Nephron (organoid): Measurements from ENCODE around the gene ZNF516.

Experiments used
- H3K27ac Mint-ChIP-seq, 3 experiments: 2 replicates each; pipeline ENCODE4 v1.8.0; 2020; ENCODE audit warnings: mixed read lengths in 3 of 3, mild to moderate bottlenecking in 2 of 3, moderate library complexity in 1 of 3
- H3K27me3 Mint-ChIP-seq: 2 replicates; pipeline ENCODE4 v1.8.0; 2021; ENCODE audit warnings: low read depth, mild to moderate bottlenecking, moderate library complexity, mixed read lengths
- H3K36me3 Mint-ChIP-seq: 2 replicates; pipeline ENCODE4 v1.8.0; 2020; ENCODE audit warnings: low read depth, mixed read lengths
- H3K4me1 Mint-ChIP-seq: 2 replicates; pipeline ENCODE4 v1.8.0; 2020; ENCODE audit warnings: mixed read lengths
- H3K4me3 Mint-ChIP-seq, 3 experiments: 2 replicates each; pipeline ENCODE4 v1.8.0; 2020; ENCODE audit warnings: mild to moderate bottlenecking in 3 of 3, mixed read lengths in 3 of 3, moderate library complexity in 2 of 3
- H3K9me3 Mint-ChIP-seq: 2 replicates; pipeline ENCODE4 v1.8.0; 2020; ENCODE audit warnings: mixed read lengths
- CTCF ChIP-seq, 3 experiments: fragments of 200-600 bp; sonication (generic); IDR thresholded peaks; one replicate each; pipeline ENCODE4 v1.5.0; 2021; ENCODE audit warnings: antibody characterized with exemption in 3 of 3; ENCODE audit not compliant: unreplicated experiment in 3 of 3

Gene ZNF516

GRCh38 chr18:76425146-76426131, 69.6 kb downstream of the ZNF516 start:
- Mint-ChIP-seq H3K27ac (peak overlapping the region; percentile 2 to 23 (median 5)), H3K9me3 (no peaks in the 10 kb centered on the region), H3K36me3 (peaks cover 15% of the 10 kb centered on the region), H3K27me3 (no peaks in the 10 kb centered on the region), H3K4me1 (peaks cover 37% of the 10 kb centered on the region), H3K4me3 (no peak overlapping the region)
- TF ChIP-seq CTCF (IDR thresholded peaks at IDR 0.05; ENCODE audit: unreplicated experiment in 3 of 3), result no peak

GRCh38 chr18:76422838-76423237, 72.2 kb downstream of the ZNF516 start:
- Mint-ChIP-seq H3K27me3 (no peaks in the 10 kb centered on the region), H3K9me3 (no peaks in the 10 kb centered on the region), H3K27ac (no peak overlapping the region), H3K4me3 (no peak overlapping the region), H3K36me3 (peaks cover 7% of the 10 kb centered on the region), H3K4me1 (peaks cover 47% of the 10 kb centered on the region)
- no peak for TF ChIP-seq CTCF (IDR thresholded peaks at IDR 0.05; ENCODE audit: unreplicated experiment in 3 of 3)

- peak overlapping the region; percentile 19 to 75 (median 26) for H3K27ac Mint-ChIP-seq
- H3K27me3 Mint-ChIP-seq, result no peaks in the 10 kb centered on the region
- no peak for TF ChIP-seq CTCF (IDR thresholded peaks at IDR 0.05; ENCODE audit: unreplicated experiment in 3 of 3)
- H3K9me3 Mint-ChIP-seq, result no peaks in the 10 kb centered on the region
- peaks cover 4% of the 10 kb centered on the region for H3K36me3 Mint-ChIP-seq
- H3K4me1 Mint-ChIP-seq, result peaks cover 54% of the 10 kb centered on the region
- no peak overlapping the region for H3K4me3 Mint-ChIP-seq
These were observed 72.9 kb downstream of the ZNF516 start for GRCh38 chr18:76422121-76422520.

- Mint-ChIP-seq H3K9me3 (no peaks in the 10 kb centered on the region), H3K4me1 (peaks cover 59% of the 10 kb centered on the region), H3K27me3 (no peaks in the 10 kb centered on the region), H3K4me3 (no peak overlapping the region), H3K27ac (peak overlapping the region; percentile 19 to 75 (median 26)), H3K36me3 (peaks cover 4% of the 10 kb centered on the region)
- TF ChIP-seq CTCF (IDR thresholded peaks at IDR 0.05; ENCODE audit: unreplicated experiment in 3 of 3), result no peak
These were observed 73.4 kb downstream of the ZNF516 start for GRCh38 chr18:76421685-76422078.

- no peak overlapping the region for H3K4me3 Mint-ChIP-seq
- peak overlapping the region in 2 of 3 experiments; percentile 26 to 75 for H3K27ac Mint-ChIP-seq
- H3K9me3 Mint-ChIP-seq, result no peaks in the 10 kb centered on the region
- no peaks in the 10 kb centered on the region for H3K27me3 Mint-ChIP-seq
- TF ChIP-seq CTCF (IDR thresholded peaks at IDR 0.05; ENCODE audit: unreplicated experiment in 3 of 3), result no peak
- peaks cover 59% of the 10 kb centered on the region for H3K4me1 Mint-ChIP-seq
- H3K36me3 Mint-ChIP-seq, result peaks cover 2% of the 10 kb centered on the region
These were observed 74.0 kb downstream of the ZNF516 start for GRCh38 chr18:76420898-76421684.
